PC-3 (cell line): ENCODE measurements around the gene SHISA6. TPM values are rescaled to one million over a fixed set of nuclear protein-coding genes. Genes with fewer than 3 reads are reported as not detected.

Experiments used
- ATAC-seq: fragments of 200-7000 bp; cut with Tn5 transposase; 2 replicates; pipeline ENCODE4 v1.9.1; 2020; ENCODE audit warnings: mild to moderate bottlenecking, moderate library complexity
- BruUV-seq: library from RNA; stranded (reverse); fragments of 400-500 nt; replicated peaks from 2 replicates; lab custom pipeline; 2021; lab: Mats Ljungman, UMichigan
- CTCF ChIA-PET: fragments of 300-600 bp; sonication (Branson Sonifier 250); formaldehyde crosslinking; loops from one replicate; lab custom pipeline; 2022; ENCODE audit warnings: antibody characterized with exemption; lab: Charles Lee
- POLR2A ChIA-PET: fragments of 300-600 bp; sonication (Branson Sonifier 250); formaldehyde crosslinking; loops from one replicate; lab custom pipeline; 2022; ENCODE audit warnings: antibody characterized with exemption; ENCODE audit not compliant: unreplicated experiment; lab: Charles Lee
- DNase-seq: peaks from one replicate; pipeline ENCODE4 v3.0.0-alpha.2; 2015
- H2AFZ ChIP-seq: fragments of 300-600 bp; sonication (generic); 2 replicates; pipeline ENCODE4 v1.6.0; 2016; ENCODE audit warnings: antibody characterized with exemption, low read length
- H3F3A ChIP-seq: fragments of 300-600 bp; sonication (generic); one replicate; pipeline ENCODE4 v1.6.0; 2017; ENCODE audit warnings: antibody characterized with exemption, low read length, control low read depth, mild to moderate bottlenecking; ENCODE audit not compliant: unreplicated experiment
- H3K27ac ChIP-seq: fragments of 300-600 bp; sonication (generic); 2 replicates; pipeline ENCODE4 v1.5.1; 2016; ENCODE audit warnings: mild to moderate bottlenecking, low read length
- H3K27me3 ChIP-seq: fragments of 300-600 bp; sonication (generic); 2 replicates; pipeline ENCODE4 v1.6.1; 2016; ENCODE audit warnings: low read length, mixed read lengths
- H3K36me3 ChIP-seq: fragments of 300-600 bp; sonication (generic); 2 replicates; pipeline ENCODE4 v1.6.1; 2016; ENCODE audit warnings: low read depth, mixed run types, low read length, mixed read lengths
- H3K4me1 ChIP-seq: fragments of 300-600 bp; sonication (generic); 2 replicates; pipeline ENCODE4 v1.5.1; 2016; ENCODE audit warnings: low read length; ENCODE audit not compliant: insufficient read depth
- H3K4me2 ChIP-seq: fragments of 300-600 bp; sonication (generic); 2 replicates; pipeline ENCODE4 v1.6.0; 2016; ENCODE audit warnings: low read length
- H3K4me3 ChIP-seq: fragments of 300-600 bp; sonication (generic); 2 replicates; pipeline ENCODE4 v1.5.1; 2016; ENCODE audit warnings: mild to moderate bottlenecking, low read length, mixed read lengths
- H3K79me2 ChIP-seq: fragments of 300-600 bp; sonication (generic); 2 replicates; pipeline ENCODE4 v1.6.1; 2017; ENCODE audit warnings: low read length, mixed read lengths
- H3K9ac ChIP-seq: fragments of 300-600 bp; sonication (generic); 2 replicates; pipeline ENCODE4 v1.6.0; 2016; ENCODE audit warnings: mild to moderate bottlenecking, low read length
- H3K9me2 ChIP-seq: fragments of 300-600 bp; sonication (generic); replicated peaks from 2 replicates; pipeline ENCODE4 v1.6.1; 2016; ENCODE audit warnings: mixed run types, low read length, mixed read lengths
- H3K9me3 ChIP-seq: fragments of 300-600 bp; sonication (generic); 2 replicates; pipeline ENCODE4 v1.6.1; 2016; ENCODE audit warnings: low read length, mixed read lengths
- H4K20me1 ChIP-seq: fragments of 300-600 bp; sonication (generic); 2 replicates; pipeline ENCODE4 v1.6.1; 2016; ENCODE audit warnings: low read length, mixed read lengths
- CTCF ChIP-seq: fragments of 300-600 bp; sonication (generic); conservative IDR thresholded peaks from 2 replicates; pipeline ENCODE4 v1.5.1; 2017; ENCODE audit warnings: antibody characterized with exemption, low read depth, mild to moderate bottlenecking, low read length
- EZH2 ChIP-seq: fragments of 300-600 bp; sonication (generic); IDR thresholded peaks from one replicate; pipeline ENCODE4 v1.6.1; 2017; ENCODE audit warnings: antibody characterized with exemption, mild to moderate bottlenecking, low read length; ENCODE audit not compliant: unreplicated experiment
- EZH2phosphoT487 ChIP-seq: fragments of 300-600 bp; sonication (generic); IDR thresholded peaks from 2 replicates; pipeline ENCODE4 v1.6.1; 2018; ENCODE audit warnings: mild to moderate bottlenecking, antibody characterized with exemption, low read length, borderline replicate concordance
- intact Hi-C: fragments of 100-400 bp; cut with micrococcal nuclease; formaldehyde crosslinking; loops from 2 replicates; pipeline ENCODE4 v1.9.0; 2023
- total RNA-seq: library from RNA; depleted of rRNA; stranded (reverse); fragments of >200 nt; gene quantifications from 2 replicates; pipeline ENCODE4 v1.2.3, GENCODE V29; 2014

The SHISA6 gene
- total RNA-seq, 1 experiment from 2014 or later: not detected

GRCh38 chr17:11404431-11405276 is 163.6 kb downstream of the SHISA6 start:
- ATAC-seq: no peak
- H3K9ac ChIP-seq: no peak overlapping the region
- BruUV-seq: no TSS peak
- POLR2A ChIA-PET: no interaction called here
- no peak overlapping the region for H3K4me3 ChIP-seq
- no peak overlapping the region for H2AFZ ChIP-seq
- intact Hi-C loops: no loop called here
- no peaks in the 10 kb centered on the region for H3K27me3 ChIP-seq
- CTCF ChIA-PET: no interaction called here
- no peak for TF ChIP-seq EZH2
- TF ChIP-seq EZH2phosphoT487: no peak
- no peak for TF ChIP-seq CTCF
- DNase-seq: peak; percentile 1
- no peak overlapping the region for H3K4me2 ChIP-seq
- H4K20me1 ChIP-seq: no peaks in the 10 kb centered on the region
- H3K79me2 ChIP-seq: no peaks in the 10 kb centered on the region
- no peaks in the 10 kb centered on the region for H3K9me2 ChIP-seq
- H3F3A ChIP-seq: no peaks in the 10 kb centered on the region
- no peaks in the 10 kb centered on the region for H3K4me1 ChIP-seq
- no peaks in the 10 kb centered on the region for H3K36me3 ChIP-seq
- no peaks in the 10 kb centered on the region for H3K9me3 ChIP-seq
- no peak overlapping the region for H3K27ac ChIP-seq

GRCh38 chr17:11406716-11407115 is 165.7 kb downstream of the SHISA6 start:
- Histone ChIP-seq H3K4me1 (no peaks in the 10 kb centered on the region), H3K79me2 (no peaks in the 10 kb centered on the region), H4K20me1 (no peaks in the 10 kb centered on the region), H3K9me2 (no peaks in the 10 kb centered on the region), H3K36me3 (no peaks in the 10 kb centered on the region), H3F3A (no peaks in the 10 kb centered on the region), H3K4me2 (no peak overlapping the region), H3K27ac (no peak overlapping the region), H3K9me3 (no peaks in the 10 kb centered on the region), H3K9ac (no peak overlapping the region), H3K27me3 (no peaks in the 10 kb centered on the region), H2AFZ (no peak overlapping the region), H3K4me3 (no peak overlapping the region)
- ATAC-seq (no peak), DNase-seq (no peak)
- CTCF ChIA-PET: no interaction called here
- POLR2A ChIA-PET: no interaction called here
- no TSS peak for BruUV-seq
- TF ChIP-seq CTCF (no peak), EZH2phosphoT487 (no peak), EZH2 (no peak)
- intact Hi-C loops: no loop called here

GRCh38 chr17:11412654-11413053 is 171.6 kb downstream of the SHISA6 start:
- Histone ChIP-seq H2AFZ (no peak overlapping the region), H3K36me3 (no peaks in the 10 kb centered on the region), H3K4me1 (no peaks in the 10 kb centered on the region), H3F3A (no peaks in the 10 kb centered on the region), H3K9ac (no peak overlapping the region), H3K4me3 (no peak overlapping the region), H3K27me3 (no peaks in the 10 kb centered on the region), H3K9me2 (no peaks in the 10 kb centered on the region), H4K20me1 (no peaks in the 10 kb centered on the region), H3K27ac (no peak overlapping the region), H3K4me2 (no peak overlapping the region), H3K79me2 (no peaks in the 10 kb centered on the region), H3K9me3 (no peaks in the 10 kb centered on the region)
- no TSS peak for BruUV-seq
- POLR2A ChIA-PET: no interaction called here
- intact Hi-C loops: no loop called here
- TF ChIP-seq CTCF (no peak), EZH2phosphoT487 (no peak), EZH2 (no peak)
- DNase-seq (no peak), ATAC-seq (no peak)
- CTCF ChIA-PET: no interaction called here
